ENCODE measurements around the gene ZFYVE9.

The ZFYVE9 gene

GRCh38 chr1:52233463-52233862 lies 91.6 kb downstream of the ZFYVE9 start:
- Mint-ChIP-seq H3K4me1 (ENCODE audit: low read depth) (peaks cover 4% of the 10 kb centered on the region), H3K4me3 (no peak overlapping the region), H3K27me3 (ENCODE audit: low read depth) (peaks cover 10% of the 10 kb centered on the region), H3K27ac (no peak overlapping the region), H3K9me3 (no peaks in the 10 kb centered on the region), H3K36me3 (ENCODE audit: low read depth) (no peaks in the 10 kb centered on the region)
- DNase-seq (ENCODE audit: low spot score) = no peak

GRCh38 chr1:52234014-52234413 lies 92.1 kb downstream of the ZFYVE9 start:
- Mint-ChIP-seq H3K36me3 (ENCODE audit: low read depth) (no peaks in the 10 kb centered on the region), H3K27me3 (ENCODE audit: low read depth) (peaks cover 10% of the 10 kb centered on the region), H3K4me1 (ENCODE audit: low read depth) (peaks cover 4% of the 10 kb centered on the region)

GRCh38 chr1:52234708-52235107 lies 92.8 kb downstream of the ZFYVE9 start:
- no peaks in the 10 kb centered on the region for H3K9me3 Mint-ChIP-seq
- no peak for DNase-seq (ENCODE audit: low spot score)
- H3K4me1 Mint-ChIP-seq (ENCODE audit: low read depth) = peaks cover 4% of the 10 kb centered on the region
- peaks cover 10% of the 10 kb centered on the region for H3K27me3 Mint-ChIP-seq (ENCODE audit: low read depth)
- no peak overlapping the region for H3K27ac Mint-ChIP-seq
- no peaks in the 10 kb centered on the region for H3K36me3 Mint-ChIP-seq (ENCODE audit: low read depth)
- H3K4me3 Mint-ChIP-seq = no peak overlapping the region

More at GRCh38 chr1:52234014-52234413, 92.1 kb downstream of the ZFYVE9 start:
- Mint-ChIP-seq H3K27ac (no peak overlapping the region), H3K4me3 (no peak overlapping the region), H3K9me3 (no peaks in the 10 kb centered on the region)
- no peak for DNase-seq (ENCODE audit: low spot score)

- Mint-ChIP-seq H3K27me3 (ENCODE audit: low read depth) (peaks cover 10% of the 10 kb centered on the region), H3K36me3 (ENCODE audit: low read depth) (no peaks in the 10 kb centered on the region), H3K27ac (no peak overlapping the region), H3K4me3 (no peak overlapping the region), H3K4me1 (ENCODE audit: low read depth) (peaks cover 4% of the 10 kb centered on the region), H3K9me3 (no peaks in the 10 kb centered on the region)
- no peak for DNase-seq (ENCODE audit: low spot score)
Measured at GRCh38 chr1:52235646-52236045, 93.8 kb downstream of the ZFYVE9 start.

- Mint-ChIP-seq H3K27ac (no peak overlapping the region), H3K27me3 (ENCODE audit: low read depth) (peaks cover 10% of the 10 kb centered on the region)
- DNase-seq (ENCODE audit: low spot score) = no peak
Measured at GRCh38 chr1:52237430-52237829, 95.5 kb downstream of the ZFYVE9 start.

GRCh38 chr1:52238474-52238873 lies 96.6 kb downstream of the ZFYVE9 start:
- Mint-ChIP-seq H3K4me3 (no peak overlapping the region), H3K9me3 (no peaks in the 10 kb centered on the region)

More at GRCh38 chr1:52237430-52237829, 95.5 kb downstream of the ZFYVE9 start:
- no peaks in the 10 kb centered on the region for H3K36me3 Mint-ChIP-seq (ENCODE audit: low read depth)
- H3K4me3 Mint-ChIP-seq = no peak overlapping the region
- H3K9me3 Mint-ChIP-seq = no peaks in the 10 kb centered on the region
- peaks cover 4% of the 10 kb centered on the region for H3K4me1 Mint-ChIP-seq (ENCODE audit: low read depth)

GRCh38 chr1:52238887-52239707 lies 97.2 kb downstream of the ZFYVE9 start:
- Mint-ChIP-seq H3K4me1 (ENCODE audit: low read depth) (peaks cover 4% of the 10 kb centered on the region), H3K4me3 (no peak overlapping the region), H3K36me3 (ENCODE audit: low read depth) (no peaks in the 10 kb centered on the region), H3K9me3 (no peaks in the 10 kb centered on the region), H3K27me3 (ENCODE audit: low read depth) (peaks cover 10% of the 10 kb centered on the region), H3K27ac (no peak overlapping the region)
- DNase-seq (ENCODE audit: low spot score) = no peak

More at GRCh38 chr1:52238474-52238873, 96.6 kb downstream of the ZFYVE9 start:
- no peak overlapping the region for H3K27ac Mint-ChIP-seq
- H3K4me1 Mint-ChIP-seq (ENCODE audit: low read depth) = peaks cover 4% of the 10 kb centered on the region
- no peak for DNase-seq (ENCODE audit: low spot score)
- H3K36me3 Mint-ChIP-seq (ENCODE audit: low read depth) = no peaks in the 10 kb centered on the region
- H3K27me3 Mint-ChIP-seq (ENCODE audit: low read depth) = peaks cover 10% of the 10 kb centered on the region

- H3K4me1 Mint-ChIP-seq (ENCODE audit: low read depth) = peaks cover 4% of the 10 kb centered on the region
- H3K36me3 Mint-ChIP-seq (ENCODE audit: low read depth) = no peaks in the 10 kb centered on the region
- no peak overlapping the region for H3K4me3 Mint-ChIP-seq
- no peaks in the 10 kb centered on the region for H3K9me3 Mint-ChIP-seq
- peaks cover 10% of the 10 kb centered on the region for H3K27me3 Mint-ChIP-seq (ENCODE audit: low read depth)
- DNase-seq (ENCODE audit: low spot score) = no peak
- H3K27ac Mint-ChIP-seq = no peak overlapping the region
Measured at GRCh38 chr1:52239708-52240001, 97.8 kb downstream of the ZFYVE9 start.

- no peaks in the 10 kb centered on the region for H3K9me3 Mint-ChIP-seq
- H3K4me3 Mint-ChIP-seq = no peak overlapping the region
- H3K27ac Mint-ChIP-seq = no peak overlapping the region
- no peak for DNase-seq (ENCODE audit: low spot score)
- peaks cover 4% of the 10 kb centered on the region for H3K4me1 Mint-ChIP-seq (ENCODE audit: low read depth)
- H3K27me3 Mint-ChIP-seq (ENCODE audit: low read depth) = peaks cover 5% of the 10 kb centered on the region
- no peaks in the 10 kb centered on the region for H3K36me3 Mint-ChIP-seq (ENCODE audit: low read depth)
Measured at GRCh38 chr1:52240592-52241210, 98.8 kb downstream of the ZFYVE9 start.

GRCh38 chr1:52243221-52243987 lies 101.5 kb downstream of the ZFYVE9 start:
- Mint-ChIP-seq H3K4me1 (ENCODE audit: low read depth) (no peaks in the 10 kb centered on the region), H3K4me3 (no peak overlapping the region), H3K27ac (no peak overlapping the region), H3K27me3 (ENCODE audit: low read depth) (no peaks in the 10 kb centered on the region), H3K36me3 (ENCODE audit: low read depth) (no peaks in the 10 kb centered on the region), H3K9me3 (no peaks in the 10 kb centered on the region)
- DNase-seq (ENCODE audit: low spot score) = no peak

- Mint-ChIP-seq H3K27me3 (ENCODE audit: low read depth) (no peaks in the 10 kb centered on the region), H3K36me3 (ENCODE audit: low read depth) (no peaks in the 10 kb centered on the region), H3K9me3 (no peaks in the 10 kb centered on the region), H3K27ac (no peak overlapping the region), H3K4me3 (no peak overlapping the region), H3K4me1 (ENCODE audit: low read depth) (no peaks in the 10 kb centered on the region)
- DNase-seq (ENCODE audit: low spot score) = no peak
Measured at GRCh38 chr1:52249831-52250230, 107.9 kb downstream of the ZFYVE9 start.

- no peaks in the 10 kb centered on the region for H3K36me3 Mint-ChIP-seq (ENCODE audit: low read depth)
Measured at GRCh38 chr1:52253421-52253820, 111.5 kb downstream of the ZFYVE9 start.

GRCh38 chr1:52259886-52260285 lies 118.0 kb downstream of the ZFYVE9 start:
- no peak overlapping the region for H3K27ac Mint-ChIP-seq
- DNase-seq (ENCODE audit: low spot score) = no peak
- peaks cover 5% of the 10 kb centered on the region for H3K27me3 Mint-ChIP-seq (ENCODE audit: low read depth)
- H3K4me1 Mint-ChIP-seq (ENCODE audit: low read depth) = no peaks in the 10 kb centered on the region
- H3K36me3 Mint-ChIP-seq (ENCODE audit: low read depth) = no peaks in the 10 kb centered on the region
- no peaks in the 10 kb centered on the region for H3K9me3 Mint-ChIP-seq
- H3K4me3 Mint-ChIP-seq = no peak overlapping the region

More at GRCh38 chr1:52253421-52253820, 111.5 kb downstream of the ZFYVE9 start:
- Mint-ChIP-seq H3K27ac (no peak overlapping the region), H3K27me3 (ENCODE audit: low read depth) (peaks cover 4% of the 10 kb centered on the region), H3K4me1 (ENCODE audit: low read depth) (no peaks in the 10 kb centered on the region), H3K4me3 (no peak overlapping the region), H3K9me3 (no peaks in the 10 kb centered on the region)
- no peak for DNase-seq (ENCODE audit: low spot score)
